ENCODE measurements around the gene TSPOAP1. TPM values are rescaled to one million over a fixed set of nuclear protein-coding genes. Genes with fewer than 3 reads are reported as not detected.
A peak's percentile ranks its signal among the peaks of the same experiment; 100 is the strongest.

The TSPOAP1 gene
- total RNA-seq, 1 donor from 2014 or later, result 0.05 TPM

- peak; percentile 38 for DNase-seq (ENCODE audit: extremely low spot score, unreplicated experiment)
- Mint-ChIP-seq H3K9me3 (ENCODE audit: unreplicated experiment) (no peaks in the 10 kb centered on the region), H3K27ac (ENCODE audit: unreplicated experiment) (no peak overlapping the region), H3K36me3 (ENCODE audit: unreplicated experiment) (no peaks in the 10 kb centered on the region), H3K4me3 (ENCODE audit: unreplicated experiment) (no peak overlapping the region), H3K27me3 (ENCODE audit: unreplicated experiment) (no peaks in the 10 kb centered on the region), H3K4me1 (ENCODE audit: unreplicated experiment) (peaks cover 2% of the 10 kb centered on the region)
- no peak for TF ChIP-seq CTCF (IDR thresholded peaks at IDR 0.05)
These were observed 47.0 kb downstream of the TSPOAP1 start for GRCh38 chr17:58281511-58282011.

DNA sequence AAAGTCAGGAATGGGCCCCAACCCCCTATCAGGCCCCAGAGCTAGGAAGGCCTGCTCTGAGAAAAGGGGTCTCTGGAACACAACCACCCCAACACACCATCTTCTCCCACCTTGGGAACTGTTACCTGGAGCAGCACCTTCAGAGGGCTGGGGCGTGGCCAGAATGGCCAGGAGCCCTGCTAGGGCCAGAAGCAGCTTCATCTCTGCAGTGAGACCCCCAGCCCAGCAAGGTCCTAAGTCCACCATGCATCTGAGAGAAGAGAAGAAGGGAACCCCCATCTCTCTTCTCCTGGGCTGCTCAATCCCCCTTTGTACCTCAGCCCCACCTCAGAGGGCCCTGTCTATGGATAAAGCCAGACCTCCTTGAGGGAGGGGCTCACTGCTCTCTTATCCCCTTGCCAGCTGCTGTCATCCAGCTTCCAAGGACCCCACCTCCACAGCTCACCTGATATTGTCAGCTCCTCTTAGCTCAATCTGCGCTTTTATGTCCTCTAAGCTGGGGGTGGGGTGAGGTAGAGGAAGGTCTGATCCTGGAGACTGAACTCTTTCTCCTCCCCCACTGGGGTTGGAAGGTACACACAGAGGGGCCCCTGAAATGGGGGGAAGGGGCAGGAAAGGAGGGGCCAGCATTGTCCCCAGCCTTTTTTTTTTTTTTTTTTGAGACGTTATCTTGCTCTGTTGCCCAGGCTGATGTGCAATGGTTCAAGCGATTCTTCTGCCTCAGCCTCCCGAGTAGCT, 47.9 kb downstream of the TSPOAP1 start, which contains the start of gene MPO:
MPO (minus strand) TSS at position 456 of the 738 bp plus-strand sequence; CDS start at position 279, 177 bp downstream.
- no peak within 1 kb of the TSS for H3K4me3 Mint-ChIP-seq (ENCODE audit: unreplicated experiment)
- peak; percentile 69 for DNase-seq (ENCODE audit: extremely low spot score, unreplicated experiment)
- no peaks in the 10 kb centered on the region for H3K27me3 Mint-ChIP-seq (ENCODE audit: unreplicated experiment)

DNA sequence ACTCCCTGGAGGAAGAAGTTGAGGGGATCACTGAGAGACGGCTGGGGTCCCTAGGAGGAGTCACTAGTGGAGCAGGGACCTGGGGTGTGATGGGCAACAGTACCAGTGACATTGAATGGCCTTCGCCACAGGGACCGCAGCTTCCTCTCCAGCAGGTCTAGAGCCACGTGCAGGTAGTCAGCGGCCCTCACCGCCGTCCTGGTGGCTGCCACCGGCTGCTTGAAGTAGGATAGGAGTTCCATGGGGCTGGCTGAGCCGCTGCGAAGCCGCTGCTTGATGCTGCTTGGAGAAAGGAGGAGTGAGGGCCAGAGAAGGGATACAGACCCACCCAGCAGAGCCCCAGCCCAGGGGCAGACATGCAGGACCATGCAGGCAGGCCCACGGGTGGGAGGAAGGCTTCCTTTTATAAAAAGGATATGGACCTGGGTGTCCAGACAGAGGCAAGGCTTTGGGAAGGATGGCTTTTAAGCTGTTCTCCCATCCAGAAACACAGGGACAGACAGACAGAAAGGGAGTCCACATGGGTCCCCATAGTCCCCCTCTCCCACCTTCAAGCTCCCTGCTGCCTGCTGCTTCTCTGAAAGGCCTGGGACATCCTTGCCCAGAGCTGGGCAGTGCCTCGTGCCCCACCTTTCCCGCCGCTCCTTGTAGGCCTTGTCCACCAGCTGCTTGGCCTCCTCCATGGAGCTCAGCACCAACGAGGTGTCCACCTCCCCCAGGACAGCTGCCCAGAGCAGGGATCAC, 48.7 kb downstream of the TSPOAP1 start:
- Mint-ChIP-seq H3K9me3 (ENCODE audit: unreplicated experiment) (no peaks in the 10 kb centered on the region), H3K27me3 (ENCODE audit: unreplicated experiment) (no peaks in the 10 kb centered on the region), H3K36me3 (ENCODE audit: unreplicated experiment) (no peaks in the 10 kb centered on the region), H3K27ac (ENCODE audit: unreplicated experiment) (no peak overlapping the region), H3K4me1 (ENCODE audit: unreplicated experiment) (no peaks in the 10 kb centered on the region), H3K4me3 (ENCODE audit: unreplicated experiment) (no peak overlapping the region)
- DNase-seq (ENCODE audit: extremely low spot score, unreplicated experiment), result peak; percentile 82
- no peak for TF ChIP-seq CTCF (IDR thresholded peaks at IDR 0.05)

More for the DNA sequence above, 47.9 kb downstream of the TSPOAP1 start, which contains the start of gene MPO:
- no peaks in the 10 kb centered on the region for H3K36me3 Mint-ChIP-seq (ENCODE audit: unreplicated experiment)
- TF ChIP-seq CTCF (IDR thresholded peaks at IDR 0.05), result no peak
- peaks cover 2% of the 10 kb centered on the region for H3K4me1 Mint-ChIP-seq (ENCODE audit: unreplicated experiment)
- no peak within 1 kb of the TSS for H3K27ac Mint-ChIP-seq (ENCODE audit: unreplicated experiment)
- H3K9me3 Mint-ChIP-seq (ENCODE audit: unreplicated experiment), result no peaks in the 10 kb centered on the region

GRCh38 chr17:58279016-58279711, 49.4 kb downstream of the TSPOAP1 start:
- DNase-seq (ENCODE audit: extremely low spot score, unreplicated experiment), result peak; percentile 81
- TF ChIP-seq CTCF (IDR thresholded peaks at IDR 0.05), result no peak
- Mint-ChIP-seq H3K27ac (ENCODE audit: unreplicated experiment) (no peak overlapping the region), H3K9me3 (ENCODE audit: unreplicated experiment) (no peaks in the 10 kb centered on the region), H3K36me3 (ENCODE audit: unreplicated experiment) (no peaks in the 10 kb centered on the region), H3K27me3 (ENCODE audit: unreplicated experiment) (no peaks in the 10 kb centered on the region), H3K4me3 (ENCODE audit: unreplicated experiment) (no peak overlapping the region), H3K4me1 (ENCODE audit: unreplicated experiment) (no peaks in the 10 kb centered on the region)
